Uterus (tissue), 2 donors: ENCODE measurements around the gene TANGO2.

ENCODE experiments used
- CTCF ChIP-seq, 4 experiments: fragments of 200-600 bp in 2 of 4; fragments of 450-650 bp in 2 of 4; sonication (generic) in 2 of 4; IDR thresholded peaks; one replicate each; pipeline ENCODE4 v1.5.1; 2016 to 2019; ENCODE audit warnings: antibody characterized with exemption in 4 of 4, mild to moderate bottlenecking in 2 of 4, moderate library complexity in 1 of 4
- POLR2A ChIP-seq, 2 donors: fragments of 450-650 bp; IDR thresholded peaks; one replicate each; pipeline ENCODE4 v1.6.1; 2016; ENCODE audit warnings: antibody characterized with exemption in 2 of 2, mild to moderate bottlenecking in 1 of 2, moderate library complexity in 1 of 2

GRCh38 chr22:20052309-20053259 lies 31.7 kb downstream of the TANGO2 start:
- TF ChIP-seq CTCF (IDR thresholded peaks at IDR 0.05) (no peak), POLR2A (IDR thresholded peaks at IDR 0.05) (no peak)
